Calu3 (cell line): ENCODE measurements around the gene CCN5. TPM values are rescaled to one million over a fixed set of nuclear protein-coding genes. Genes with fewer than 3 reads are reported as not detected.
"Not testable (repeated sequence)": the region's sequence is repeated elsewhere in the genome, so short reads cannot be mapped to it uniquely, and the experiment has no call there.

Experiments
- Bru-seq: library from RNA; stranded (reverse); fragments of 400-500 nt; gene quantifications from one replicate; lab custom pipeline; 2021; lab: Mats Ljungman, UMichigan
- BruChase-seq, 2 experiments: library from RNA; stranded (reverse); fragments of 400-500 nt; gene quantifications; one replicate each; lab custom pipeline; 2021; lab: Mats Ljungman, UMichigan
- BruUV-seq: library from RNA; stranded (reverse); fragments of 400-500 nt; replicated peaks from 2 replicates; lab custom pipeline; 2021; lab: Mats Ljungman, UMichigan
- CTCF ChIA-PET: fragments of 300-600 bp; sonication (Branson Sonifier 250); formaldehyde crosslinking; loops from one replicate; lab custom pipeline; 2022; ENCODE audit warnings: antibody characterized with exemption; lab: Charles Lee
- DNase-seq: peaks from one replicate; pipeline ENCODE4 v3.0.0; 2022
- H3K27ac Mint-ChIP-seq: one replicate; pipeline ENCODE4 v1.8.0; 2022; ENCODE audit warnings: mixed read lengths; ENCODE audit not compliant: unreplicated experiment
- H3K27me3 Mint-ChIP-seq: one replicate; pipeline ENCODE4 v1.8.0; 2022; ENCODE audit warnings: mixed read lengths; ENCODE audit not compliant: unreplicated experiment
- H3K36me3 Mint-ChIP-seq: one replicate; pipeline ENCODE4 v1.8.0; 2022; ENCODE audit warnings: mild to moderate bottlenecking, moderate library complexity, mixed read lengths; ENCODE audit not compliant: insufficient read depth, unreplicated experiment
- H3K4me1 Mint-ChIP-seq: one replicate; pipeline ENCODE4 v1.8.0; 2022; ENCODE audit warnings: mild to moderate bottlenecking, low read depth, mixed read lengths; ENCODE audit not compliant: unreplicated experiment
- H3K4me3 Mint-ChIP-seq: one replicate; pipeline ENCODE4 v1.8.0; 2022; ENCODE audit warnings: mild to moderate bottlenecking, low read depth, moderate library complexity, mixed read lengths; ENCODE audit not compliant: unreplicated experiment
- H3K9me3 Mint-ChIP-seq: one replicate; pipeline ENCODE4 v1.8.0; 2022; ENCODE audit warnings: low read depth, mixed read lengths; ENCODE audit not compliant: unreplicated experiment
- intact Hi-C: fragments of 100-400 bp; cut with micrococcal nuclease; formaldehyde crosslinking; loops from one replicate; pipeline ENCODE4 v1.10.0; 2022; ENCODE audit not compliant: unreplicated experiment
- long read RNA-seq: library from polyadenylated mRNA; stranded (forward); transcript quantifications from one replicate; pipeline ENCODE4 v2.0.0, GENCODE V29; 2022
- total RNA-seq: library from RNA; stranded (reverse); gene quantifications from 2 replicates; pipeline ENCODE4 v1.2.3, GENCODE V29; 2022
- TF ChIP-seq, protein P1 (sequence below): fragments of 200-600 bp; IDR thresholded peaks from one replicate; pipeline ENCODE4 v1.8.0; 2022; ENCODE audit warnings: antibody characterized with exemption; ENCODE audit not compliant: unreplicated experiment

The CCN5 gene, protein sequence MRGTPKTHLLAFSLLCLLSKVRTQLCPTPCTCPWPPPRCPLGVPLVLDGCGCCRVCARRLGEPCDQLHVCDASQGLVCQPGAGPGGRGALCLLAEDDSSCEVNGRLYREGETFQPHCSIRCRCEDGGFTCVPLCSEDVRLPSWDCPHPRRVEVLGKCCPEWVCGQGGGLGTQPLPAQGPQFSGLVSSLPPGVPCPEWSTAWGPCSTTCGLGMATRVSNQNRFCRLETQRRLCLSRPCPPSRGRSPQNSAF
- total RNA-seq (0.94 and 1.9 TPM in 2 replicates), Bru-seq, nascent RNA (percentile 16 among the genes with signal in this experiment), BruChase-seq, experiment 1, labeled RNA remaining after a 6-hour chase (percentile 21 among the genes with signal in this experiment), BruChase-seq, experiment 2, labeled RNA remaining after a 2-hour chase (percentile 19 among the genes with signal in this experiment)
- long read RNA-seq, partial matches to known transcripts, result 0 of 4 reads
- long read RNA-seq, other reads (novel, unspliced or antisense), result 4 of 4 reads

DNA sequence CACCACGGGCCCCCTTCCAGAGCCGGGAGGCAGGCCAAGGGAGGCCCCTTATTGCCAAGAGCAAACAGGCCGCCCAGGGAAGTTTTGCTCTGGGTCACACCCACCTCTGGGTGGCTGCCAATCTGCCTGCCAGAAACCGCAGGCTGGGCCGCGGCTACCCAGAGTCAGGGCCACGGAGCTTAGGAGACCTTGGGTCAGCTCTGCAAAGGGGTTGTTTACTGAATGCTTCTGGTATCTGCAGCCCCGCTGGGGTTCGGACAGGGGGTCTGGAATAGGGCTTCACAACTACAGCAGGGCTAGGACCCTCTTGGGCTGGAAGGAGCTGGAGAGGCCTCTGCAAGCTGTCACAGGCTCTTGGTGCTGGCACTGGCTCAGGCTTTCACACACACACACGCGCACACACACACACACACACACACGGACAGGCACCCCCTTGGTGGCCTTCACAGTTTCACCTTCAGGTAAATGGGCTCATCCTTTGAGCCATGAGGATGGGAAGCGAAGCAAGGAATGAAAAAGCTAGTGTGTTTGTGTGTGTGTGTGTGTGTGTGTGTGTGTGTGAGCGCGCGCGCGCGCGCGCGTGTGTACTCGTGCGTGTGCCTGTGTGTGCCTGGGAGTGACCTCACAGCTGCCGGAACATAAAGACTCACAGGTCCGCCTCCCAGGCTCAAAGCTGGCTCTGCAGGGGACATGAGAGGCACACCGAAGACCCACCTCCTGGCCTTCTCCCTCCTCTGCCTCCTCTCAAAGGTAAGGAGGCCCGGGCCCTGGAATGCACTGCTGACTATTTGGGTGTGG, at the start of gene CCN5:
Gene CCN5 (plus strand): TSS at position 669 of the 798 bp plus-strand sequence. CDS start 22 bp downstream, at position 691.
- TF ChIP-seq, protein P1, sequence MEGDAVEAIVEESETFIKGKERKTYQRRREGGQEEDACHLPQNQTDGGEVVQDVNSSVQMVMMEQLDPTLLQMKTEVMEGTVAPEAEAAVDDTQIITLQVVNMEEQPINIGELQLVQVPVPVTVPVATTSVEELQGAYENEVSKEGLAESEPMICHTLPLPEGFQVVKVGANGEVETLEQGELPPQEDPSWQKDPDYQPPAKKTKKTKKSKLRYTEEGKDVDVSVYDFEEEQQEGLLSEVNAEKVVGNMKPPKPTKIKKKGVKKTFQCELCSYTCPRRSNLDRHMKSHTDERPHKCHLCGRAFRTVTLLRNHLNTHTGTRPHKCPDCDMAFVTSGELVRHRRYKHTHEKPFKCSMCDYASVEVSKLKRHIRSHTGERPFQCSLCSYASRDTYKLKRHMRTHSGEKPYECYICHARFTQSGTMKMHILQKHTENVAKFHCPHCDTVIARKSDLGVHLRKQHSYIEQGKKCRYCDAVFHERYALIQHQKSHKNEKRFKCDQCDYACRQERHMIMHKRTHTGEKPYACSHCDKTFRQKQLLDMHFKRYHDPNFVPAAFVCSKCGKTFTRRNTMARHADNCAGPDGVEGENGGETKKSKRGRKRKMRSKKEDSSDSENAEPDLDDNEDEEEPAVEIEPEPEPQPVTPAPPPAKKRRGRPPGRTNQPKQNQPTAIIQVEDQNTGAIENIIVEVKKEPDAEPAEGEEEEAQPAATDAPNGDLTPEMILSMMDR, result no peak
- peak; percentile 94 for DNase-seq
- BruUV-seq, result no TSS peak
- Mint-ChIP-seq H3K9me3 (no peaks in the 10 kb centered on the region), H3K27me3 (no peaks in the 10 kb centered on the region), H3K4me1 (peaks cover 49% of the 10 kb centered on the region), H3K27ac (peak within 1 kb of the TSS; percentile 18), H3K4me3 (peak within 1 kb of the TSS; percentile 17), H3K36me3 (peaks cover 11% of the 10 kb centered on the region)
- intact Hi-C loops, result loop anchor here (1.0 kb wide), 1 partner anchor 22 kb away; no protein-coding TSS in a partner anchor
- CTCF ChIA-PET, result interaction anchor here (0.6 to 1.8 kb wide), 11 partner anchors 9 to 478 kb away, joined by 3 to 12 read pairs (median 5); no protein-coding TSS in a partner anchor

DNA sequence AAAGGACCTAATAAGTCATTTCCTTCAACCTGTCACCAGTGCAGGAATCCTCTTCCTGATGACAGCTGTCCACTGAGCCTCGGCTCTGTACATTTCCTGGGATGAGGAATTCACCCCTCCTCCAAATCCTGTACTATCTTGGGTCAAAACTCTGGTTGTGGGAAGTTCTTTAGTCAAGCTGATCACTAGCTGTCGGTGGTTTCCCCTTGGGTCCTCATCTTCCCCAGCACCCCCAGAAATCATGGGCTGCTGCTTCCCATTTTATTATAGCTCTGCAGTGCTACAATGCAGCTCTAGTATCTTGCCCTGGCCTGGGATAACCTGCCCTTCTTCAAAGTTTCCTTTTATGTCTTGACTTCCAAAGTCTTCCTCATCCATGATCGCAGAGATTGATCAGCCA, 49.1 kb upstream of the CCN5 start:
- no TSS peak for BruUV-seq
- H3K27me3 Mint-ChIP-seq, result peaks cover 40% of the 10 kb centered on the region

DNA sequence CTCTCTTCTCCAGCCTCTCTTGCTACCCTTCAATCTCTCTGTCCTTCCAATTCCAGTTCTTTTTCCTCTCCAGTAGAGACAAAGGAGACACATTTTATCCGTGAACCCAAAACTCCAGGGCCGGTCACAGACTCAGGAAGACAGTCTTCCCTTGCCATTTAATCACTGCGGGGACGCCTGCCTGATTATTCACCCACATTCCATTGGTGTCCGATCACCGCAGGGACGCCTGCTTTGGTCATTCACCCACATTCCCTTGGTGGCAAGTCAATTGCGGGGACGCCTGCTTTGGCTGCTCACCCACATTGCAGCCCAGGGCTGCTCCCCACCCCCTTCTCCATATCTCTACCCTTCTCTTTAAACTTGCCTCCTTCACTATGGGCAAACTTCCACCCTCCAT, 44.3 kb upstream of the CCN5 start:
- H3K27ac Mint-ChIP-seq, H3K4me3 Mint-ChIP-seq, intact Hi-C loops, H3K9me3 Mint-ChIP-seq, BruUV-seq, CTCF ChIA-PET, H3K36me3 Mint-ChIP-seq: not testable (repeated sequence)
- H3K27me3 Mint-ChIP-seq, result peaks cover 17% of the 10 kb centered on the region
- peaks cover 13% of the 10 kb centered on the region for H3K4me1 Mint-ChIP-seq
- DNase-seq, result peak; percentile 59

More for the DNA sequence above, 49.1 kb upstream of the CCN5 start:
- no peak overlapping the region for H3K27ac Mint-ChIP-seq
- DNase-seq, result no peak
- no peak overlapping the region for H3K4me3 Mint-ChIP-seq
- CTCF ChIA-PET, result interaction anchor here (0.5 to 1.7 kb wide), 2 partner anchors 17 to 109 kb away, joined by 3 to 5 read pairs; no protein-coding TSS in a partner anchor
- H3K36me3 Mint-ChIP-seq, result peaks cover 4% of the 10 kb centered on the region
- TF ChIP-seq, protein P1, result no peak
- intact Hi-C loops, result no loop called here
- peaks cover 8% of the 10 kb centered on the region for H3K4me1 Mint-ChIP-seq
- no peaks in the 10 kb centered on the region for H3K9me3 Mint-ChIP-seq

DNA sequence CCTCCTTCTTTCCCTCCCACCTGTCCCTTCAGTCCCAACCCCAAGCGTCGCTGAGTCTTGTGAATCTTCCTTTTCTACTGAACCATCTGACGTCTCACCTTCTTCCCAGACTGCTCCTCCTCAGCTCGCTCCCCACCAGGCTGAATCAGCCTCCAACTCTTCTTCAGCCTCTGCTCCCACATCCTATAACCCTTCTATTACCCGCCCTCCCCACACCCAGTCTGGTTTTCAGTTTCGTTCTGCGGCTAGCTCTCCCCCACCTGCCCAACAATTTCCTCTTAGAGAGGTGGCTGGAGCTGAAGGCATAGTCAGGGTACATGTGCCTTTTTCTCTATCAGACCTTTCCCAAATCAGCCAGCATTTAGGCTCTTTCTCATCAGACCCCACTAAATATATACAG, 43.6 kb upstream of the CCN5 start:
- intact Hi-C loops, result not testable (repeated sequence)

DNA sequence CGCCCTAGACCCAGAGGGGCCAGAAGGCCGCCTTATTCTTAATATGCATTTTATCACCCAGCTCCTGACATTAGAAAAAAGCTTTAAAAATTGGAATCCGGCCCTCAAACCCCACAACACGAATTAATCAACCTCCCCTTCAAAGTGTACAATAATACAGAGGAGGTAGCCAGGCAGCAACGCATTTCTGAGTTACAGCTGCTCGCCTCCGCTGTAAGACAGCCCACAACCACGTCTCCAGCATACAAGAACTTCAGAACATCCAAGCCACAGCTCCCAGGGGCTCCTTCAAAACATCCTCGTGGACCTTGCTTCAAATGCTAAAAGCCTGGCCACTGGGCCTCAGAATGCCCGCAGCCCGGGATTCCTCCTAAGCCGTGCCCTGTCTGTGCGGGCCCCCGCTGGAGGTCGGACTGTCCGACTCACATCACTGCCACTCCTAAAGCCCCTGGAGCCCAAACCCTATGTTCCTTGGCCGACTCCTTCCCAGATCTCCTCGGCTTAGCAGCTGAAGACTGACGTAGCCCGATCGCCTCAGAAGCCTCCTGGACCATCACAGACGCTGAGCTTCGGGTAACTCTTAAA, 42.8 kb upstream of the CCN5 start:
- DNase-seq, H3K4me3 Mint-ChIP-seq, CTCF ChIA-PET, H3K27ac Mint-ChIP-seq, H3K9me3 Mint-ChIP-seq, BruUV-seq, H3K36me3 Mint-ChIP-seq, intact Hi-C loops: not testable (repeated sequence)
- Mint-ChIP-seq H3K4me1 (peaks cover 13% of the 10 kb centered on the region), H3K27me3 (peaks cover 17% of the 10 kb centered on the region)

More for the DNA sequence above, 43.6 kb upstream of the CCN5 start:
- Mint-ChIP-seq H3K4me1 (peaks cover 13% of the 10 kb centered on the region), H3K27me3 (peaks cover 17% of the 10 kb centered on the region)
- CTCF ChIA-PET, result interaction anchor here (0.6 kb wide), 1 partner anchor 13 kb away, joined by 5 read pairs; no protein-coding TSS in a partner anchor
- not testable (repeated sequence) for H3K9me3 Mint-ChIP-seq, BruUV-seq, H3K4me3 Mint-ChIP-seq, H3K36me3 Mint-ChIP-seq, H3K27ac Mint-ChIP-seq, DNase-seq
